Measurements from ENCODE around the gene PARP2. TPM values are rescaled to one million over a fixed set of nuclear protein-coding genes. Genes with fewer than 3 reads are reported as not detected.

PARP2 gene
- total RNA-seq, 2 donors from 2014 or later = 3.9 to 5.8 TPM

GRCh38 chr14:20403521-20403920, 60.1 kb downstream of the PARP2 start:
- Histone ChIP-seq H3K27ac (no peak overlapping the region), H3K36me3 (peaks cover 65% of the 10 kb centered on the region), H3K4me1 (ENCODE audit: control insufficient read depth in 1 of 2, low read depth in 2 of 2) (no peaks in the 10 kb centered on the region), H3K9me3 (no peaks in the 10 kb centered on the region), H3K27me3 (replicated peaks; ENCODE audit: insufficient read depth) (no peaks in the 10 kb centered on the region), H3K4me3 (no peak overlapping the region)
- DNase-seq (ENCODE audit: low spot score) (no peak), ATAC-seq (ENCODE audit: insufficient number of reproducible peaks, low FRiP score, low read depth) (no peak)
- no peak for TF ChIP-seq CTCF (IDR thresholded peaks at IDR 0.05)

Other genes starting within 250 kb of the PARP2 start
- not detected for gene OR4K17, start 232.9 kb upstream of the PARP2 start, total RNA-seq
- not detected for gene OR4N5, start 204.8 kb upstream of the PARP2 start, total RNA-seq
- gene OR11G2, start 152.7 kb upstream of the PARP2 start, total RNA-seq = not detected
- not detected for gene OR11H6, start 119.9 kb upstream of the PARP2 start, total RNA-seq
- not detected for gene OR11H7, start 114.7 kb upstream of the PARP2 start, total RNA-seq
- gene OR11H4, start 104.3 kb upstream of the PARP2 start, total RNA-seq = not detected
- 10 to 100 TPM; 10.2 to 10.4 TPM for gene TTC5, start 37.7 kb upstream of the PARP2 start, total RNA-seq
- gene CCNB1IP1, start 10.4 kb upstream of the PARP2 start, total RNA-seq = 10 to 100 TPM; 47.7 to 60.3 TPM
- 10 to 100 TPM; 33.0 to 54.2 TPM for gene TEP1, start 69.9 kb downstream of the PARP2 start, total RNA-seq
- under 1 TPM; 0.14 to 0.42 TPM for gene KLHL33, start 92.5 kb downstream of the PARP2 start, total RNA-seq
- 100 to 1,000 TPM in 1 of 2 donors, 10 to 100 TPM in 1; 66.2 to 108 TPM for gene OSGEP, start 111.2 kb downstream of the PARP2 start, total RNA-seq
- 10 to 100 TPM; 45.9 to 85.6 TPM for gene APEX1, start 111.6 kb downstream of the PARP2 start, total RNA-seq
- gene PIP4P1, start 117.8 kb downstream of the PARP2 start, total RNA-seq = 10 to 100 TPM; 11.6 to 13.8 TPM
- gene PNP, start 125.8 kb downstream of the PARP2 start, total RNA-seq = 100 to 1,000 TPM in 1 of 2 donors, 10 to 100 TPM in 1; 42.4 to 170 TPM
- gene RNASE10, start 161.9 kb downstream of the PARP2 start, total RNA-seq = not detected
- gene RNASE9, start 217.4 kb downstream of the PARP2 start, total RNA-seq = not detected
- gene RNASE11, start 244.4 kb downstream of the PARP2 start, total RNA-seq = not detected
- not detected for gene RNASE12, start 247.7 kb downstream of the PARP2 start, total RNA-seq